H9 (cell line): ENCODE data around the gene TDP2. TPM values are rescaled to one million over a fixed set of nuclear protein-coding genes. Genes with fewer than 3 reads are reported as not detected.

Experiments used
- DNase-seq: peaks from one replicate; pipeline ENCODE4 v3.0.0-alpha.2; 2017
- H2AFZ ChIP-seq: one replicate; pipeline ENCODE4 v1.6.1; 2013; ENCODE audit warnings: mild to moderate bottlenecking, low read length, control low read depth, moderate library complexity
- H2AK5ac ChIP-seq: 2 replicates; pipeline ENCODE4 v1.6.1; 2013; ENCODE audit warnings: low read length, control low read depth, mixed read lengths; ENCODE audit not compliant: insufficient read length
- H2BK120ac ChIP-seq: one replicate; pipeline ENCODE4 v1.6.1; 2013; ENCODE audit warnings: low read depth, mild to moderate bottlenecking, low read length, control low read depth, inconsistent platforms; ENCODE audit not compliant: poor library complexity, severe bottlenecking
- H2BK12ac ChIP-seq: 2 replicates; pipeline ENCODE4 v1.6.1; 2013; ENCODE audit warnings: low read length, control low read depth, mixed read lengths, low read depth; ENCODE audit not compliant: insufficient read length
- H2BK15ac ChIP-seq: 2 replicates; pipeline ENCODE4 v1.6.1; 2013; ENCODE audit warnings: low read depth, low read length, control low read depth
- H2BK20ac ChIP-seq: one replicate; pipeline ENCODE4 v1.6.1; 2013; ENCODE audit warnings: low read depth, mild to moderate bottlenecking, low read length, control low read depth, inconsistent platforms; ENCODE audit not compliant: poor library complexity, severe bottlenecking
- H2BK5ac ChIP-seq: 2 replicates; pipeline ENCODE4 v1.6.1; 2013; ENCODE audit warnings: low read length, control low read depth, mixed read lengths; ENCODE audit not compliant: insufficient read length
- H3K14ac ChIP-seq: 2 replicates; pipeline ENCODE4 v1.6.1; 2013; ENCODE audit warnings: low read length, control low read depth; ENCODE audit not compliant: insufficient read depth
- H3K18ac ChIP-seq: 2 replicates; pipeline ENCODE4 v1.6.1; 2013; ENCODE audit warnings: low read depth, mild to moderate bottlenecking, mixed read lengths, low read length, control low read depth; ENCODE audit not compliant: insufficient read length
- H3K23ac ChIP-seq: 2 replicates; pipeline ENCODE4 v1.6.1; 2013; ENCODE audit warnings: low read length, control low read depth, mixed read lengths, low read depth; ENCODE audit not compliant: insufficient read length
- H3K23me2 ChIP-seq: 2 replicates; pipeline ENCODE4 v1.6.1; 2013; ENCODE audit warnings: low read depth, mild to moderate bottlenecking, mixed read lengths, low read length, control low read depth; ENCODE audit not compliant: insufficient read length, poor library complexity, severe bottlenecking
- H3K27ac ChIP-seq: 2 replicates; pipeline ENCODE4 v1.5.1; 2013; ENCODE audit warnings: low read length, control low read depth, mixed read lengths, low read depth; ENCODE audit not compliant: insufficient read length
- H3K27me3 ChIP-seq: 2 replicates; pipeline ENCODE4 v1.6.1; 2013; ENCODE audit warnings: low read length, control low read depth, inconsistent platforms; ENCODE audit not compliant: insufficient read depth
- H3K4ac ChIP-seq: 2 replicates; pipeline ENCODE4 v1.6.1; 2013; ENCODE audit warnings: low read depth, mild to moderate bottlenecking, control low read depth, inconsistent platforms, low read length, moderate library complexity
- H3K4me1 ChIP-seq: 2 replicates; pipeline ENCODE4 v1.6.1; 2013; ENCODE audit warnings: low read length, control low read depth, inconsistent platforms; ENCODE audit not compliant: insufficient read depth
- H3K4me2 ChIP-seq: 2 replicates; pipeline ENCODE4 v1.6.1; 2013; ENCODE audit warnings: low read length, control low read depth, mixed read lengths; ENCODE audit not compliant: insufficient read length, insufficient read depth
- H3K56ac ChIP-seq: 2 replicates; pipeline ENCODE4 v1.6.1; 2013; ENCODE audit warnings: low read depth, mild to moderate bottlenecking, mixed read lengths, low read length, control low read depth; ENCODE audit not compliant: insufficient read length
- H3K79me1 ChIP-seq: 2 replicates; pipeline ENCODE4 v1.6.1; 2013; ENCODE audit warnings: low read depth, mild to moderate bottlenecking, moderate library complexity, low read length, control low read depth, inconsistent platforms; ENCODE audit not compliant: insufficient read depth, poor library complexity, severe bottlenecking
- H3K79me2 ChIP-seq: 2 replicates; pipeline ENCODE4 v1.6.1; 2013; ENCODE audit warnings: low read length, control low read depth, inconsistent platforms; ENCODE audit not compliant: insufficient read depth
- H3K9ac ChIP-seq: 2 replicates; pipeline ENCODE4 v1.6.1; 2013; ENCODE audit warnings: low read length, control low read depth, mixed read lengths; ENCODE audit not compliant: insufficient read length; ENCODE audit errors: extremely low read depth
- H3K9me3 ChIP-seq: one replicate; pipeline ENCODE4 v1.6.1; 2013; ENCODE audit warnings: low read depth, low read length, inconsistent platforms; ENCODE audit not compliant: control insufficient read depth
- H3T11ph ChIP-seq: one replicate; pipeline ENCODE4 v1.6.1; 2013; ENCODE audit warnings: mild to moderate bottlenecking, low read length, control low read depth, inconsistent platforms
- H4K20me1 ChIP-seq: one replicate; pipeline ENCODE4 v1.6.1; 2013; ENCODE audit not compliant: control insufficient read depth, insufficient read length, insufficient read depth
- H4K5ac ChIP-seq: 2 replicates; pipeline ENCODE4 v1.6.1; 2013; ENCODE audit warnings: low read depth, mild to moderate bottlenecking, mixed read lengths, low read length, control low read depth; ENCODE audit not compliant: insufficient read length
- H4K8ac ChIP-seq: replicated peaks from 2 replicates; pipeline ENCODE4 v1.6.1; 2013; ENCODE audit warnings: low read length, control low read depth, mixed read lengths, low read depth; ENCODE audit not compliant: insufficient read length
- H4K91ac ChIP-seq: 2 replicates; pipeline ENCODE4 v1.6.1; 2013; ENCODE audit warnings: low read depth, mild to moderate bottlenecking, moderate library complexity, mixed read lengths, low read length, control low read depth; ENCODE audit not compliant: insufficient read length
- H3K27ac Mint-ChIP-seq, 3 experiments: 2 replicates in 2 of 3; 3 replicates in 1 of 3; pipeline ENCODE4 v1.8.0; 2020 to 2021; ENCODE audit warnings: mixed read lengths in 3 of 3, mild to moderate bottlenecking in 1 of 3, moderate library complexity in 1 of 3
- H3K27me3 Mint-ChIP-seq: 2 replicates; pipeline ENCODE4 v1.8.0; 2021; ENCODE audit warnings: low read depth, mild to moderate bottlenecking, moderate library complexity, mixed read lengths
- H3K36me3 Mint-ChIP-seq, 3 experiments: 2 replicates in 2 of 3; 3 replicates in 1 of 3; pipeline ENCODE4 v1.8.0; 2020 to 2021; ENCODE audit warnings: low read depth in 3 of 3, mixed read lengths in 3 of 3; ENCODE audit not compliant: insufficient read depth in 1 of 3
- H3K4me1 Mint-ChIP-seq, 2 experiments: 2 replicates each; pipeline ENCODE4 v1.8.0; 2020; ENCODE audit warnings: mixed read lengths in 2 of 2
- H3K4me3 Mint-ChIP-seq, 2 experiments: 2 replicates in 1 of 2; 3 replicates in 1 of 2; pipeline ENCODE4 v1.8.0; 2020 to 2021; ENCODE audit warnings: mild to moderate bottlenecking in 2 of 2, mixed read lengths in 2 of 2, moderate library complexity in 1 of 2
- H3K9me3 Mint-ChIP-seq, 2 experiments: 2 replicates in 1 of 2; 3 replicates in 1 of 2; pipeline ENCODE4 v1.8.0; 2020; ENCODE audit warnings: mild to moderate bottlenecking in 2 of 2, mixed read lengths in 2 of 2, moderate library complexity in 1 of 2
- WGBS: extraction: QIAGEN DNeasy Blood & Tissue Kit; methylation state at CpG from one replicate; pipeline ENCODE4 v1.1.7; 2013; ENCODE audit warnings: missing lambda C conversion rate, low lambda C conversion rate, mixed read lengths; ENCODE audit not compliant: insufficient read length; ENCODE audit errors: extremely low coverage; 5-methylcytosine and 5-hydroxymethylcytosine counted together
- total RNA-seq: library from RNA; stranded (reverse); gene quantifications from 2 replicates; pipeline ENCODE4 v1.2.1, GENCODE V29; 2021
- TF ChIP-seq, protein P1 (sequence below): fragments of 200-600 bp; sonication (generic); conservative IDR thresholded peaks from 3 replicates; pipeline ENCODE4 v1.8.0; 2021; ENCODE audit warnings: antibody characterized with exemption, mild to moderate bottlenecking

TDP2 gene
- total RNA-seq, 1 experiment from 2014 or later: 55.6 TPM

DNA sequence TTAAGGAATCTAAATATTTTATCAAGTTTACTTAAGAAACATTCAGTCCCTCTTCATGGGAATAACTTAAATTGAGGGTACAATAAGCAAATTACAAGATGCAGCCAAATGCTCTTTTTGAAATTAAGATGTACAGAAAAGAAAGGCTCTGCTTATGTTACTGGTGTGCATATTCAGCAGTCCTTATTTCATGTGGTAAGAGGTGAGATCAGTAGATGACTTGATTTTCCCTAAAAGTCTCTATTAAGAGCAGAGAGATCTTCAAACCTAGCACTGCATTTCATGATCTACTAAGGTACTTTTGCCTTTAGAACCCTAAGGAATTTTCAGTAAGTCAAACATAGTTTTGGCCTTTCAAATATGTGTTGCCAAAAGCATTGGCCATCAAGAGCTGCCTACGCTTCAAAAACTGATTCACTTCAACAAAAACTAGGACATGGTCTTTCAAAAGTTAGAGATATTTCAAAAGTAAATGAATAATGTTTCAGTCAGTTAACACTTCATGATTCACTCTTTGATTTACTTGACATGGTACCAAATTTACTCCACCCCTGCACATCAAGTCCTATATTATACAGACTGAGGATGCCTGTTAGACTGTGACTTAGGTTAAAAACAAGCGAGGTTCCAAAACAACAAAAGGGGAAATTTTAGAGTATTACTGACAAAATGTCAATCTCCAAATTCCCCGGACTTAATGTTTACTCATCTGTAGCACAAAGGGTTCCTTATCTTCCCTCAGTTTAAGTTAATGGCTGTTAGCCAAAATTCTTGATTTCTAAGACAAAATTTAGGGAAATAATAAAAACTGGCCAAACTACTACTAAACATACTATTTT lies 33.0 kb upstream of the TDP2 start:
- no peak overlapping the region for H3K56ac ChIP-seq
- H3K4me1 ChIP-seq: no peaks in the 10 kb centered on the region
- no peaks in the 10 kb centered on the region for H3K27me3 ChIP-seq
- H2AFZ ChIP-seq: no peak overlapping the region
- H3K79me2 ChIP-seq: no peaks in the 10 kb centered on the region
- H2BK20ac ChIP-seq: no peak overlapping the region
- H3K9me3 ChIP-seq: no peaks in the 10 kb centered on the region
- no peak overlapping the region for H3K18ac ChIP-seq
- no peak overlapping the region for H3T11ph ChIP-seq
- H3K4me2 ChIP-seq: no peak overlapping the region
- TF ChIP-seq, protein P1, sequence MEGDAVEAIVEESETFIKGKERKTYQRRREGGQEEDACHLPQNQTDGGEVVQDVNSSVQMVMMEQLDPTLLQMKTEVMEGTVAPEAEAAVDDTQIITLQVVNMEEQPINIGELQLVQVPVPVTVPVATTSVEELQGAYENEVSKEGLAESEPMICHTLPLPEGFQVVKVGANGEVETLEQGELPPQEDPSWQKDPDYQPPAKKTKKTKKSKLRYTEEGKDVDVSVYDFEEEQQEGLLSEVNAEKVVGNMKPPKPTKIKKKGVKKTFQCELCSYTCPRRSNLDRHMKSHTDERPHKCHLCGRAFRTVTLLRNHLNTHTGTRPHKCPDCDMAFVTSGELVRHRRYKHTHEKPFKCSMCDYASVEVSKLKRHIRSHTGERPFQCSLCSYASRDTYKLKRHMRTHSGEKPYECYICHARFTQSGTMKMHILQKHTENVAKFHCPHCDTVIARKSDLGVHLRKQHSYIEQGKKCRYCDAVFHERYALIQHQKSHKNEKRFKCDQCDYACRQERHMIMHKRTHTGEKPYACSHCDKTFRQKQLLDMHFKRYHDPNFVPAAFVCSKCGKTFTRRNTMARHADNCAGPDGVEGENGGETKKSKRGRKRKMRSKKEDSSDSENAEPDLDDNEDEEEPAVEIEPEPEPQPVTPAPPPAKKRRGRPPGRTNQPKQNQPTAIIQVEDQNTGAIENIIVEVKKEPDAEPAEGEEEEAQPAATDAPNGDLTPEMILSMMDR: no peak
- H3K23me2 ChIP-seq: no peaks in the 10 kb centered on the region
- H2BK5ac ChIP-seq: no peak overlapping the region
- Mint-ChIP-seq H3K4me3 (no peak overlapping the region; a peak in 1 of 5 replicates), H3K27me3 (no peaks in the 10 kb centered on the region), H3K9me3 (no peaks in the 10 kb centered on the region), H3K36me3 (peaks cover 11 to 44% (median 40%) of the 10 kb centered on the region in 3 experiments), H3K27ac (no peak overlapping the region), H3K4me1 (no peaks in the 10 kb centered on the region)
- H4K8ac ChIP-seq: no peak overlapping the region
- no peak overlapping the region for H3K9ac ChIP-seq
- H2AK5ac ChIP-seq: no peak overlapping the region
- H3K27ac ChIP-seq: no peak overlapping the region
- H2BK120ac ChIP-seq: no peak overlapping the region
- H4K91ac ChIP-seq: no peak overlapping the region
- no peaks in the 10 kb centered on the region for H4K20me1 ChIP-seq
- H3K4ac ChIP-seq: no peak overlapping the region
- no peaks in the 10 kb centered on the region for H3K79me1 ChIP-seq
- no peak for DNase-seq
- H2BK12ac ChIP-seq: no peak overlapping the region
- no CpG with 5 or more reads among the region's 3 CpGs for WGBS
- no peak overlapping the region for H3K14ac ChIP-seq
- H4K5ac ChIP-seq: no peak overlapping the region
- no peak overlapping the region for H2BK15ac ChIP-seq
- H3K23ac ChIP-seq: no peak overlapping the region
